AG09319 (cell line): ENCODE data around the gene DAPK2.

ENCODE experiments used
- DNase-seq: peaks from one replicate; pipeline ENCODE4 v3.0.0-alpha.2; 2010; ENCODE audit warnings: low read depth; ENCODE audit errors: extremely low read depth
- CTCF ChIP-seq: IDR thresholded peaks from 2 replicates; pipeline ENCODE4 v1.5.1; 2011; ENCODE audit warnings: low read depth, mild to moderate bottlenecking, inconsistent platforms, low read length, moderate library complexity

Gene DAPK2

GRCh38 chr15:64051407-64052259, 5.3 kb upstream of the DAPK2 start:
- TF ChIP-seq CTCF, result no peak
- no peak for DNase-seq

- no peak for TF ChIP-seq CTCF
- no peak for DNase-seq
These were observed 4.8 kb upstream of the DAPK2 start for GRCh38 chr15:64051093-64051402.

- TF ChIP-seq CTCF, result no peak
- DNase-seq, result no peak
These were observed 4.2 kb upstream of the DAPK2 start for GRCh38 chr15:64050281-64051092.

- TF ChIP-seq CTCF, result no peak
- no peak for DNase-seq
These were observed 2.6 kb upstream of the DAPK2 start for GRCh38 chr15:64048781-64049460.

GRCh38 chr15:64045774-64046420, 388 bp downstream of the DAPK2 start:
- DNase-seq, result no peak

GRCh38 chr15:64045101-64045435, 1.2 kb downstream of the DAPK2 start:
- TF ChIP-seq CTCF, result no peak
- no peak for DNase-seq

More at GRCh38 chr15:64045774-64046420, 388 bp downstream of the DAPK2 start:
- TF ChIP-seq CTCF, result no peak
